IPS-11a (cell line): ENCODE results near the gene PSD.

Experiments used
- H3K4me3 ChIP-seq: one replicate; pipeline ENCODE4 v1.5.1; 2013; ENCODE audit warnings: low read depth, low read length, control low read depth

PSD gene

DNA sequence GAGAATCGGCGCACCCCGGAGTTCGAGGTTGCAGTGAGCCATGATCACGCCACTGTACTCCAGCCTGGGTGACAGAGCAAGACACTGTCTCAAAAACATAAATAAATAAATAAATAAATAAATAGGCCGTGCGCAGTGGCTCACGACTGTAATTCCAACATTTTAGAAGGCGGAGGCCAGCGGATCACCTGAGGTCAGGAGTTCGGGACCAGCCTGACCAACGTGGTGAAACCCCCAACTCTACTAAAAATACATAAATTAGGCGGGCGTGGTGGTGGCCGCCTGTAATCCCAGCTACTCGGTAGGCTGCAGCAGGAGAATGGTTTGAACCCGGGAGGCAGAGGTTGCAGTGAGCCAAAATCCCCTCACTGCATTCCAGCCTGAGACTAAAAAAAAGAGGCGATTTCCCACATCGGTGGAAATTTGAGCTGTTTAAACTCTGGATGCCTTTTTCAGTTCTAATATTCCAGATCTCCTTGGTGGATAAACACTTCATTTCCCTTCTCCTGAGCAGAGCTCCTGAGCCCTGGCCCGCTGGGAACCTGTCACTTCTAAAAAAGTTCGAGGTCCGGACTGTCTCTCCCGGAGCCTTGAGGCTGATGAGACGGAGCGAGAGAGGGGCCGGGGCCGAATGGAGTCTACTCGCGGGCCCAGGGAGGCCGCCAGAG, 25.0 kb downstream of the PSD start:
- peak overlapping the region; percentile 69 for H3K4me3 ChIP-seq

DNA sequence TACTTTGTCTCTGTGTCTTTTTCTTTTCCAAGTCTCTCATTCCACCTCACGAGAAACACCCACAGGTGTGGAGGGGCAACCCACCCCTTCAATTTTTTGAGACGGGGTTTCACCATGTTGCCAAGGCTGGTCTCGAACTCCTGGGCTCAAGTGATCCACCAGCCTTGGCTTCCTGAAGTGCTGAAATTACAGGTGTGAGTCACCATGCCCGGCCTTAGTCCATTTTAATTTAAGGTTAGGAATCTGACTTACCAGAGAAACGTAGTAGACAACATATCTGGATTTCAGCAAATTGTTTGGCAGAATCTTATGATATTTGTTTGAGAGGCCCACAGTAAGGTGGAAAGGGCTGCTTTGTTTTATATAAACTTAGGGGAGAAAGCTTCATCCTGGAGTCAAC, 26.3 kb downstream of the PSD start:
- H3K4me3 ChIP-seq, result no peak overlapping the region

DNA sequence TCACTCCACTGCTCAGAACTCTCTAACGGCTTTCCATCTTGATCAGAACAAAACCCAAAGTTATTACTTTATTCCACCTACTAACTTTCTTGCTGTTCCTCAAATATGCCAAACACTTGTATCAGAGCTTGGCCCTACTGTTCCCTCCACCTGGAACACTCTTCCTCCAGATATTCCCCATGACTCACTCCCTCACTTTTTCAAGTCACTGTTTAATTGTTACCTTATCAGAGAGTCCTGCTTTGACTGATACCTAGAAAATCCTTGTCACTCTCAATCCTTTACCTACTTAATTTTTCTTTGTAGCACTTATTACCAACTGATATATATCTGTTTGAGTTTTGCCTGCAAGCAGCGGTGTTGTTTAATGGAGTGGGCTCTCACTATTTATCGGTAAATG, 28.7 kb downstream of the PSD start:
- H3K4me3 ChIP-seq, result no peak overlapping the region

DNA sequence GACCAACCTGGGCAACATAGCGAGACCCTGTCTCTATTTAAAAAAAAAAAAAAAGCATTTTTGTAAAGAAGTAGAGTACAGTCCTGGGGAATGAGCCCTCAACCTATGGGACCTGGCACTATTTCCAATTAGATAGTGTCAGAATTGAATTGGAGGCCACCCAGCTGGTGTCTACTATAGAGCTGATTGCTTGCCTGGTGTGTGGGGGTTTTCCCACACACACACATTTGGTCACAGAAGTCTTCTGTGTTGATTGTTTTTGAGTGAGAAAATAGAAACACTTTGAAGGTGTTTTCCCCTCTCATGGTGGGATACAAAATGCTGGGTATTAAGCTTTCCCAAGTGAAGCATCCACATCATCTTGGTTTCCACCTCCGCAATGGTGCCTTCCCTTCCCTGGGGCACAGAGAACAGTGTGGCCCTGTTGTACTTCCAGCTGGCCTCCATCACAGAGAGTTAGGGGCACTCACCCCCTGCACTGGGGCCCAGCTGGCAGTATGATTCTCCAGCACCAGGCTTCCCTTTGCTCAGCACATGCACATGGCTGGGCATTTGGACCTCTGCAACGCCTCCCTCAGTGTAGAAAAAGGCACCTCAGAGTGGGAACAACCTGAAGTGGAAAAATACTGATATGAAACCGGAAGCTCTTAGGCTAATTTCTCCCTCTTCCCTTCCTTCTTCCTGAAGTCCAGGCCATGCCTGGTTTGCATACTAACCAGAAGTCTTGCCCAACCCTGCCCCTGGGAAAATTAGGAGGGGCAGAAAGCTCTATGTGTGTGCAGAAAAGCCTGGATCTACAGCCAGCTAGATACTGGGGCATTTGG, 33.8 kb downstream of the PSD start:
- H3K4me3 ChIP-seq, result no peak overlapping the region

DNA sequence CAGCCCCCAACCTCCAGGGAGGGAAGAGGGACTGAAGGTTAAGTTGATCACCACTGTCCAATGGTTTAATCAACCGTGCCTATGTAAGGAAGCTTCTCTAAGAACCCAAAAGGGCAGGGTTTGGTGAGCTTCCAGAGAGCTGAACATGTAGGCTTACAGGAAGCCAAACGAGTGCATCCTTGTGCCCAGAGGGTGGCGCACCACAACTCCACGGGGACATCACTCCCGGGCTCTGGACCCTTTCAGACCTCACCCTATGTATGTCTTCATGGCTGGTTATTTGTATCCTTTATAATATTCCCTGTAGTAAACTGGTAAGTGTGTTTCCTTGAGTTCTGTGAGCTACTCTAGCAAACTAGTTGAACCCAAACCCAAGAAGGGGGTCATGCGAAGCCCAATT, 34.5 kb downstream of the PSD start:
- no peak overlapping the region for H3K4me3 ChIP-seq

DNA sequence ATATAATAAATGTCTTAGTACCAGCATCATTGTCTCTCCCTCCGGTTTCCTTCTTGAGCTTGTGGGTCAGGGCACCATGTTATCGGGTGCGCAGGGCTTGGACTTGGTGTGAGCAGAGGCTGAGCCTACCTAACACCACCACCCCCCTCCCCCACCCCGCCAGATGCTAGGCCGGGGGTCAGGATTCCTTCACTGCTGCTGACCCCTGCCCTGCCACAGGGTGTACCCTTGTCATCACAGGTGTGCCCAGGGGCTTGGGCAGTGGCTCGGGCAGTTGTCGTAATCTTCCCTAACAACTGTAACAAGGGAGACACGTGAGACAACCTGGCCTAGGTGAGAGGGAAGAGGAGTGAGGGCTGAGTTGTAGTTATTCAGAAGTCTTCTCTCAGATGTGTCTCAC, 35.7 kb downstream of the PSD start:
- no peak overlapping the region for H3K4me3 ChIP-seq

DNA sequence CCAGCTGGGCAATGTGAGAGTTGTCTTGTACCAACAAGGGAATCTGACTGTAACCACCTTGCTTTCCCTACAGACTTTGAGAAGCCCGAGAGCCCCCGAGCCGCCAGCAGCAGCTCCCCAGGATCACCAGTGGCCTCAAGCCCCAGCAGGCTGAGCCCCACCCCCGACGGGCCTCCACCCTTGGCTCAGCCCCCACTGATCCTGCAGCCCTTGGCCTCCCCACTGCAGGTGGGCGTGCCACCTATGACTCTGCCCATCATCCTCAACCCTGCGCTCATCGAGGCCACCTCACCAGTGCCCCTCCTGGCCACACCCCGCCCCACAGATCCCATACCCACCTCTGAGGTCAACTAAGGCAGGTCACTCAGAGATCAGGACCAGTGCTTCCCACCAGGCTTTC, 36.6 kb downstream of the PSD start:
- H3K4me3 ChIP-seq, result no peak overlapping the region

DNA sequence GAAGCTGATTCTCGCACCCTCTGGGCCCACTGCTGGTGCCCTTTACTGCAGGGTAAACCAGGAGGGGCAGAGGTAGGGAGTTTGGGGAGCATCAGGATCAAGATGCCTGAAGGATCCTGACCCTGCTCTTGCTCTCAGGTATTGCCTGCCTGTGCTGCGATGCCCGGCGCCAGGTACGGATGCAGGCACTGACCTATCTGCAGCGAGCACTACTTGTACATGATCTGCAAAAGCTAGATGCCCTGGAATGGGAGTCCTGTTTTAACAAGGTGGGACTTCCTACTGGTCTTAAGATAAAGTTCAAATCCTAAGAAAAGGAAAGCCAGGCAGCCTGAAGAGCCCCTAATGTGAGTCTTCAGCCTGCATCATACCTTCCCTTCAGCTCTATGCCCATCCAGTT, 39.2 kb downstream of the PSD start:
- H3K4me3 ChIP-seq, result no peak overlapping the region

DNA sequence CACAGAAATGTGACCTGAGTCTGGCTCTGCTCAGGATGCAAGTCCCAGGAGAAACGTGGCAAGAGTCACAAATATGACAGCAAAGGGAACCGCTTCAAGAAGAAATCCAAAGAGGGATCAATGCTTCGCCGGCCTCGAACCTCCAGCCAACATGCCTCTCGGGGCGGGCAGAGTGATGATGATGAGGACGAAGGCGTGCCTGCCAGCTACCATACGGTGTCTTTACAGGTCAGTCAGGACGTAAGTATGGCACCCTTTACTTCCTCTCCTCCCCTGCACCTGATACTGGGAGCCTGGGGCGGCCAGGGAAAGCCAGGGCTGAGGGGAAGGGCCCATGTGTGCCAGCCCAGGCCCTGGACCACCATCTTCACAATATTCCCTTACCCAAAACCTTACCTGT, 41.7 kb downstream of the PSD start:
- no peak overlapping the region for H3K4me3 ChIP-seq

DNA sequence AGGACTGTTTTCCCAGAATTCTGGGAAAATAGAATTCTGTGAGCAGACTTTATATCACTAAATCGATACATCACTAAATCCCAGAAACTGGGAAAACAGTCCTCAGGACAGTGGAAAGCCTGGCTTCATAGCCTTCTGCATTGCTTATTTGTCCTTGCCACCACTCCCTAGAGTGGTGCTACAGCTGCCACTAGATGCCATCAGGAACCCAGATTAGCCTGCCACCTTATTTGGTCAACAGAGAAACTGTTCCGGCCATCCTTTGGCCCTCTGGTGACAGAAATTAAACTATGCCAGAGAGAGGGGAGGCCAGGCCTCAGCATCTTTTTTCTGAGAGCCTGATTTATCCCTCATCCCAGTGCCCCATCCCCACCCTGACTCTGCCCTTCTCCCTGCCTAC, 42.7 kb downstream of the PSD start:
- H3K4me3 ChIP-seq, result no peak overlapping the region

DNA sequence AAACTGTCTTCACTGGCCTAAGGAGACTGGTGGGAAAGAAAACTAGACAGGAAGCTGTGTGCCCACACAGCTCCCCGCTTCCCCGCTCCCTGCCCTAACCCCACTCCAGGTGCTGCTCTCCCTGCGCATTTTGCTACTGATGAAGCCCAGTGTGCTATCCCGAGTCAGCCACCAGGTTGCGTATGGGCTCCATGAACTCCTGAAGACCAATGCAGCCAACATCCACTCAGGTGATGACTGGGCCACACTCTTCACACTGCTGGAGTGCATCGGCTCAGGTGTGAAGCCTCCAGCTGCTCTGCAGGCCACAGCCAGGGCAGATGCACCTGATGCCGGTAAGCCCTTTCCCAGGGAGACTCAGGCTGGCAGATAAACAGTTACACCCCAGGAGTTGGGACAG, 43.3 kb downstream of the PSD start:
- no peak overlapping the region for H3K4me3 ChIP-seq

DNA sequence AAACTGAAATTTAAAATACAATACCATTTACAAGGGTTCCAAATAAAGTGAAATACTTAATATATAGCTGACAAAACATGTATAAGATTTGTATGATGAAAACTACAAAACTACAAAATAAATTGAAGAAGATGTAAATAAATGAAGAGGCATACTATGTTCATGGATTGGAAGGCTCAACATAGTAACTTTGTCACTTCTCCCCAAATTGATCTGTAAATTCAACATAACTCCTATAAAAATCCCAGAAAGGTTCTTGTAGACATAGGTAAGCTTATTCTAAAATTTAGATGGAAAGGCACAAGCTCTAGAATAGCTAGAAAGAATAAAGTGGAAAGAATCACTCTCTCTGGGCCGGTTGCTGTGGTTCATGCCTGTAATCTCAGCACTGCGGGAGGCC, 47.3 kb downstream of the PSD start:
- no peak overlapping the region for H3K4me3 ChIP-seq

DNA sequence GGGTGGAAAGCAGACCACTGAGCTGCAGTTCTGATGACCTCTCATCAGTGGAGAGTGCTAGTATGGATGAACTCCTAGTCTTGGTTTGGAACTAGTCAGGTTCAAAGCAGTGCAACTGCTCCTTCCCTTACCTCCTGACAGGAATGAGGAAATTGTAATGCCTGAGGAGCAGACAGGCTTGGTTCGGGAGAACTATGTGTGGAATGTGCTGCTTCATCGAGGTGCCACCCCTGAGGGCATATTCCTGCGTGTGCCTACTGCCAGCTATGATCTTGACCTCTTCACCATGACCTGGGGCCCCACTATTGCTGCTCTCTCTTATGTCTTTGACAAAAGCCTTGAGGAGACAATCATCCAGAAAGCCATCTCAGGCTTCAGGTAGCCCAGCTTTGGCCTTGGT, 50.5 kb downstream of the PSD start:
- H3K4me3 ChIP-seq, result no peak overlapping the region

DNA sequence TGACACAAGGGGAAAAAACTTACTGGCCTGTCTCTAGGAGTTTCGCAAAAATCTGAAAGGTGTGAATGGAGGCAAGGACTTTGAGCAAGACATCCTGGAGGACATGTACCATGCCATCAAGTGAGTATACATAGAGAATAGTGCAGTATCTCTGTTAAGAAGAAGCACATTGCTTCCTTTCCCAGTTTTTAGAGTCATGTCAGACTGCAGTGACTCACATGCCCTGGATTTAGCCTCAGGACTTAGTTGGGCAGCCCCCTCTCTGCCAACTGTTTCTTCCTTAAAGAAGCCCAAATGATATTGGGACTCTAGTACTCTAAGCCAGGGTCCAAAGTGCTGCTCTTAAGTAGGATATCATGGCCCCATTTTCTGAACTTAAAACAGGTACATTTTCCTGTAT, 51.1 kb downstream of the PSD start:
- H3K4me3 ChIP-seq, result no peak overlapping the region

DNA sequence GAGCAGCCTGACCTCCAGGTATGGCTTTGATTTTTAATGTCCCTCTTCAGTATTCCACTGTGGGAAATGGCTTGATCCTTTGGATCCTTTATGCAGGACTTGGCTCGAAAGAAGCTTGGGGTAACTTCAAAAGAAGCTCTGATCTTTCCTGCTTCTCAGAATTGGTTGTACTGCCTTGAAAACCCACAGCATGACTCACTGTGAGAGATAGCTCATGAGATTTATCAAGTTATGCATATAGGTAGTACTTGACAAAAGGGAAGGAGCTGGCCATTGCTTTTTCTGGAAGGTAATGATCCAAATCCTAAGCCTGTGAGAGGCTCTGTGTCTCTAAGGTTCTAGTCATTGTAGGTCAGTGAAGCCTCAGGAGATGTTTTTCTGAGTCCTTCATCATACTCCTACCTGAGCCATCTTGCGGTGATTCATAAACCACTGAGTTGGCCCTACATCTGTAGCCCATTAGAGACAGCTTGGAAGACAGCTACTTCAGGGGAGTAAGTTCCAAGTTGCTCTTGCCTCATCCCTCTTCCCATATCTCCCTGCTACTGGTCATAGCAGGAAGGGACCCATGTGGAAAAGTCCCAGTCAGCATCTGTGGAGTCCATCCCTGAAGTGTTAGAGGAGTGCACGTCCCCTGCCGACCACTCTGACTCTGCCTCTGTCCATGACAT, 59.7 kb downstream of the PSD start:
- no peak overlapping the region for H3K4me3 ChIP-seq

DNA sequence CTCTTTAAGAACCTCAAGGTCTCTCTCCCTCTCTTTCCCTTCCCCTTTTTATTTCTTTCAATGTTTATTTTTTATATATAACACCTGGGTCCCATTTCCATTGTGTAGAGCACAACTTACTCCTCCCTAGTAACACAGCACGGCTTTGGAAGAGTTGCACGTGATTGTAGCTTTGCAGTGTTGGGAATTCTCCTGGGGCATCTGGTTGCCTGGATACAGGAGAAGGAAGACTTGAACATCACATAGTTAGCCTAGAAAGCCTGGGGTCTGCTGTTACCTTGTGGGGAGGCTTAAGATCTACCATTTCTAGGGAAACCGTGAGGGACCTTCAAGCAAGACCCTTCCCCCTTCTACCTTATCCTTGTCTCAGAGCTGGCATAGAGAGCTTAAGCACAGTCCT, 64.1 kb downstream of the PSD start:
- no peak overlapping the region for H3K4me3 ChIP-seq
